ENCODE data around the gene SERPINB10. TPM values are rescaled to one million over a fixed set of nuclear protein-coding genes. Genes with fewer than 3 reads are reported as not detected.

The SERPINB10 gene
- total RNA-seq, 1 donor from 2014 or later: not detected

GRCh38 chr18:63868546-63868945 lies 39.2 kb upstream of the SERPINB10 start:
- H3K4me3 ChIP-seq (ENCODE audit: low read depth, low read length): no peak overlapping the region
- no peak for DNase-seq (ENCODE audit: low read depth)
- H3K36me3 ChIP-seq (ENCODE audit: control insufficient read depth, insufficient read depth, low read length): no peaks in the 10 kb centered on the region
- TF ChIP-seq CTCF (IDR thresholded peaks at IDR 0.05; ENCODE audit: insufficient read depth, low read length, poor library complexity, severe bottlenecking): no peak
- H3K27me3 ChIP-seq (ENCODE audit: control insufficient read depth, insufficient read depth, low read length): no peaks in the 10 kb centered on the region

- no peak for DNase-seq (ENCODE audit: low read depth)
Measured at GRCh38 chr18:63869374-63869773, 38.4 kb upstream of the SERPINB10 start.

GRCh38 chr18:63869851-63870250 lies 37.9 kb upstream of the SERPINB10 start:
- no peak for TF ChIP-seq CTCF (IDR thresholded peaks at IDR 0.05; ENCODE audit: insufficient read depth, low read length, poor library complexity, severe bottlenecking)
- no peak for DNase-seq (ENCODE audit: low read depth)
- H3K27me3 ChIP-seq (ENCODE audit: control insufficient read depth, insufficient read depth, low read length): no peaks in the 10 kb centered on the region
- no peaks in the 10 kb centered on the region for H3K36me3 ChIP-seq (ENCODE audit: control insufficient read depth, insufficient read depth, low read length)
- no peak overlapping the region for H3K4me3 ChIP-seq (ENCODE audit: low read depth, low read length)

More at GRCh38 chr18:63869374-63869773, 38.4 kb upstream of the SERPINB10 start:
- TF ChIP-seq CTCF (IDR thresholded peaks at IDR 0.05; ENCODE audit: insufficient read depth, low read length, poor library complexity, severe bottlenecking): no peak
- no peak overlapping the region for H3K4me3 ChIP-seq (ENCODE audit: low read depth, low read length)
- no peaks in the 10 kb centered on the region for H3K27me3 ChIP-seq (ENCODE audit: control insufficient read depth, insufficient read depth, low read length)
- no peaks in the 10 kb centered on the region for H3K36me3 ChIP-seq (ENCODE audit: control insufficient read depth, insufficient read depth, low read length)

- no peaks in the 10 kb centered on the region for H3K36me3 ChIP-seq (ENCODE audit: control insufficient read depth, insufficient read depth, low read length)
- DNase-seq (ENCODE audit: low read depth): no peak
- H3K27me3 ChIP-seq (ENCODE audit: control insufficient read depth, insufficient read depth, low read length): no peaks in the 10 kb centered on the region
- no peak for TF ChIP-seq CTCF (IDR thresholded peaks at IDR 0.05; ENCODE audit: insufficient read depth, low read length, poor library complexity, severe bottlenecking)
- no peak overlapping the region for H3K4me3 ChIP-seq (ENCODE audit: low read depth, low read length)
Measured at GRCh38 chr18:63871836-63872235, 35.9 kb upstream of the SERPINB10 start.

- Histone ChIP-seq H3K36me3 (ENCODE audit: control insufficient read depth, insufficient read depth, low read length) (no peaks in the 10 kb centered on the region), H3K27me3 (ENCODE audit: control insufficient read depth, insufficient read depth, low read length) (no peaks in the 10 kb centered on the region), H3K4me3 (ENCODE audit: low read depth, low read length) (no peak overlapping the region)
- no peak for DNase-seq (ENCODE audit: low read depth)
- TF ChIP-seq CTCF (IDR thresholded peaks at IDR 0.05; ENCODE audit: insufficient read depth, low read length, poor library complexity, severe bottlenecking): no peak
Measured at GRCh38 chr18:63872586-63872985, 35.2 kb upstream of the SERPINB10 start.

- no peaks in the 10 kb centered on the region for H3K36me3 ChIP-seq (ENCODE audit: control insufficient read depth, insufficient read depth, low read length)
- no peak for DNase-seq (ENCODE audit: low read depth)
- TF ChIP-seq CTCF (IDR thresholded peaks at IDR 0.05; ENCODE audit: insufficient read depth, low read length, poor library complexity, severe bottlenecking): no peak
Measured at GRCh38 chr18:63878343-63878742, 29.4 kb upstream of the SERPINB10 start.

More at GRCh38 chr18:63878343-63878742, 29.4 kb upstream of the SERPINB10 start:
- no peaks in the 10 kb centered on the region for H3K27me3 ChIP-seq (ENCODE audit: control insufficient read depth, insufficient read depth, low read length)
- no peak overlapping the region for H3K4me3 ChIP-seq (ENCODE audit: low read depth, low read length)

All from kidney epithelial cell (primary cell).